ENCODE results near the gene TMEM108. TPM values are rescaled to one million over a fixed set of nuclear protein-coding genes. Genes with fewer than 3 reads are reported as not detected.
"Not testable (repeated sequence)": the region's sequence is repeated elsewhere in the genome, so short reads cannot be mapped to it uniquely, and the experiment has no call there.

TMEM108 gene
- polyA plus RNA-seq (2011; rRNA removed): 0.52 and 0.63 TPM in 2 replicates
- polyA minus RNA-seq (2011; rRNA and poly(A)+ RNA removed): 0.23 and 0.39 TPM in 2 replicates

DNA sequence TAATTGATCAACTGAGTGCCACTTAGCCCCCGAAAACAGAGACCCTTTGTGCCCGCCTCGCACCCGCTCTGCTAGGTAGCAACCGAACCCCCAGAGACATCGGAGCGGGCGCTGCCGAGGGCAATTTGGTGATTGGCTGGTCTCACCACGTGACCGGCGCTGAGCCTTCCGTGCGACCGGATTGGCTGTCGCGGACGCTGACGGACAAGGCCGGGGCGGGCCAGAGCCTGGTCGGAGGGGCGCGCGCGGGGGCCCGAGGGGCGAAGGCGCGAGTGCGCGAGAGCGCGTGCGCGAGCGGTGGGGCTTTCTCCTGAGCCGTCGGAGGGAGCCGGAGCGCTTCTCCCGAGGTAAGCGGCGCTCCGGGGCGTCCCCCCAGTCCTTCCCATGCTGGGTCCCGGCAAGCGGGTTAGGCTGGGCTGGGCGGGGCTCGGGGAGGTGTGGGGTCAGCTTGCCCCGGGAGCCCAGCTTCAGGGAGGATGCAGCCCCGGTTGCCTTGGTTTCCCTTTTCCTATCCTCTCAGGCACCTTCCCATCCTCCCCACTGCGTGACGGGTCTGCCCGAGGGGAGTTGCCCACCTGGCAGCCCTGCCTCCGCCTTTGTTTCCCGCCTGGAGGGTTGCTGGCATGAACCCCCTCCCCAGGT is at the start of gene TMEM108:
TMEM108 (plus strand) TSS at position 303 of the 642 bp plus-strand sequence.
- Histone ChIP-seq H3K4me3 (ENCODE audit: low read depth, low read length) (peak within 1 kb of the TSS; percentile 66), H3K27me3 (ENCODE audit: control insufficient read depth, insufficient read depth, low read length) (peaks cover 14% of the 10 kb centered on the region), H3K27ac (ENCODE audit: low read depth, low read length) (no peak within 1 kb of the TSS), H3K9me3 (ENCODE audit: control insufficient read depth, insufficient read depth, low read length) (no peaks in the 10 kb centered on the region; the same call in 1 of the 2 replicates)
- POLR2A ChIA-PET: no interaction called here
- peak; percentile 30 for DNase-seq (ENCODE audit: low read depth, low spot score)
- TF ChIP-seq, protein P1, sequence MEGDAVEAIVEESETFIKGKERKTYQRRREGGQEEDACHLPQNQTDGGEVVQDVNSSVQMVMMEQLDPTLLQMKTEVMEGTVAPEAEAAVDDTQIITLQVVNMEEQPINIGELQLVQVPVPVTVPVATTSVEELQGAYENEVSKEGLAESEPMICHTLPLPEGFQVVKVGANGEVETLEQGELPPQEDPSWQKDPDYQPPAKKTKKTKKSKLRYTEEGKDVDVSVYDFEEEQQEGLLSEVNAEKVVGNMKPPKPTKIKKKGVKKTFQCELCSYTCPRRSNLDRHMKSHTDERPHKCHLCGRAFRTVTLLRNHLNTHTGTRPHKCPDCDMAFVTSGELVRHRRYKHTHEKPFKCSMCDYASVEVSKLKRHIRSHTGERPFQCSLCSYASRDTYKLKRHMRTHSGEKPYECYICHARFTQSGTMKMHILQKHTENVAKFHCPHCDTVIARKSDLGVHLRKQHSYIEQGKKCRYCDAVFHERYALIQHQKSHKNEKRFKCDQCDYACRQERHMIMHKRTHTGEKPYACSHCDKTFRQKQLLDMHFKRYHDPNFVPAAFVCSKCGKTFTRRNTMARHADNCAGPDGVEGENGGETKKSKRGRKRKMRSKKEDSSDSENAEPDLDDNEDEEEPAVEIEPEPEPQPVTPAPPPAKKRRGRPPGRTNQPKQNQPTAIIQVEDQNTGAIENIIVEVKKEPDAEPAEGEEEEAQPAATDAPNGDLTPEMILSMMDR (IDR thresholded peaks at IDR 0.05; ENCODE audit: low read depth, low read length): no peak
- CTCF ChIA-PET: interaction anchor here (0.6 to 3.0 kb wide), 5 partner anchors 307 to 540 kb away, joined by 3 to 9 read pairs (median 4); no protein-coding TSS in a partner anchor

DNA sequence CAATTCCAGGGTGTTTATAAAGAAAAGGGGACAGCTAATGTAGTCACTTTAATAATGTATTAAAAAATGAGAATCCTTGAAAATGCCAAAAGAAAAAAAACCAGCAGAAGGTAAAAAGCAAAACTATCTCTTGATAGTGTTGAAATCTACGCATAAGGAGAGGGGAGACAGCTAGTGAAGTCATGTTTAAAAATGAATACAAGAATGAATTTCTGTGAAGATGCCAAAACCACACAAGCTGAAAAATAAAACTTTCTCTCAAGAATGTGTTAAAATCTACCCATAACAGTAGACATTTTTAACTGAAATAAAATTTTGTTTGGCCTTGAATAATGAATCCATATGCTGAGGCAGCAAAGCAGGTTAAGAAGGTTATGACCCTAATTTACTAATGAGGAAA is 42.2 kb upstream of the TMEM108 start:
- POLR2A ChIA-PET: no interaction called here
- DNase-seq (ENCODE audit: low read depth, low spot score): no peak
- H3K27ac ChIP-seq (ENCODE audit: low read depth, low read length): no peak overlapping the region
- no peak overlapping the region for H3K4me3 ChIP-seq (ENCODE audit: low read depth, low read length)
- TF ChIP-seq, protein P1 (IDR thresholded peaks at IDR 0.05; ENCODE audit: low read depth, low read length): no peak
- CTCF ChIA-PET: no interaction called here
- no peaks in the 10 kb centered on the region for H3K9me3 ChIP-seq (ENCODE audit: control insufficient read depth, insufficient read depth, low read length)
- no peaks in the 10 kb centered on the region for H3K27me3 ChIP-seq (ENCODE audit: control insufficient read depth, insufficient read depth, low read length)

DNA sequence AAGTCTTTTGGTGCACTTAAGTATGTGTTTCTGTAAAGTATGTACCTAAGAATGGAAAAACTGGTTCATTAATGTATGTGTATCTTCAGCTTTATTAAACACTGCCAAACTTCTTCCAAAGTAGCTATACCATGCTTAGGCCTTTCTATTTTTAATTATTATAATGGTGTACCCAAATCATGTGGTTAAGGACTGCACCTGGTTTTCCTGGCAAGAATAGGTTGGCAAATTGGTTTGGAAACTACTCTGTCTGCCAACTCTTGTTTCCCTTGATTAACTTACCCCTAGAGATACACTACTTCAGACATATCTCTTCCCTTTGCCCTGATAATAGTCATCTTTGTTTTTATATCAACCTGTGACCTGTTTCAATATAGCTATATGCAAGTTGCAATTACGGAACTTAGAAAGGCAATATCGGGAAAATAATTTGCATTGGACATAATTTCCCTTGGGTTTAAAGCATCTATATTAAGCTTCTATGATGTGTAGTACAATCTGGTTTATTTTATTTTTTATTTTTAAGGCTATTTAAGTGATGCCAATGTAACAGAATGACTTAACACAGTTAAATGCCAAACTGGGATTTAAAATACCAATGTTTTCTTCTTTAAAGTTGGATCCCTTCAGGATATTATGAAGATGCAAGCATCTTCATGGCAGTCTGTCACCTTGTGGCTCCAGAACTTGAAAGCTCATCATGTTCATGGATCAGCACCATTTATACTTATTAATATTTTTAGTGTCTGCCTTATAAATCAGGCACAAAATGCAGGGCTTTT is 40.6 kb upstream of the TMEM108 start:
- CTCF ChIA-PET: no interaction called here
- no peaks in the 10 kb centered on the region for H3K27me3 ChIP-seq (ENCODE audit: control insufficient read depth, insufficient read depth, low read length)
- H3K9me3 ChIP-seq (ENCODE audit: control insufficient read depth, insufficient read depth, low read length): no peaks in the 10 kb centered on the region
- POLR2A ChIA-PET: no interaction called here
- TF ChIP-seq, protein P1 (IDR thresholded peaks at IDR 0.05; ENCODE audit: low read depth, low read length): no peak
- H3K27ac ChIP-seq (ENCODE audit: low read depth, low read length): no peak overlapping the region
- H3K4me3 ChIP-seq (ENCODE audit: low read depth, low read length): no peak overlapping the region
- DNase-seq (ENCODE audit: low read depth, low spot score): no peak

DNA sequence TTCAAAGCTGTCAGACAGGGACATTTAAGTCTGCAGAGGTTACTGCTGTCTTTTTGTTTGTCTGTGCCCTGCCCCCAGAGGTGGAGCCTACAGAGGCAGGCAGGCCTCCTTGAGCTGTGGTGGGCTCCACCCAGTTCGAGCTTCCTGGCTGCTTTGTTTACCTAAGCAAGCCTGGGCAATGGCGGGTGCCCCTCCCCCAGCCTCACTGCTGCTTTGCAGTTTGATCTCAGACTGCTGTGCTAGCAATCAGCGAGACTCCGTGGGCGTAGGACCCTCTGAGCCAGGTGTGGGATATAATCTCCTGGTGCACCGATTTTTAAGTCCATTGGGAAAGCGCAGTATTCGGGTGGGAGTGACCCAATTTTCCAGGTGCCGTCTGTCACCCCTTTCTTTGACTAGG is 33.2 kb upstream of the TMEM108 start:
- H3K9me3 ChIP-seq (ENCODE audit: control insufficient read depth, insufficient read depth, low read length): not testable (repeated sequence)

DNA sequence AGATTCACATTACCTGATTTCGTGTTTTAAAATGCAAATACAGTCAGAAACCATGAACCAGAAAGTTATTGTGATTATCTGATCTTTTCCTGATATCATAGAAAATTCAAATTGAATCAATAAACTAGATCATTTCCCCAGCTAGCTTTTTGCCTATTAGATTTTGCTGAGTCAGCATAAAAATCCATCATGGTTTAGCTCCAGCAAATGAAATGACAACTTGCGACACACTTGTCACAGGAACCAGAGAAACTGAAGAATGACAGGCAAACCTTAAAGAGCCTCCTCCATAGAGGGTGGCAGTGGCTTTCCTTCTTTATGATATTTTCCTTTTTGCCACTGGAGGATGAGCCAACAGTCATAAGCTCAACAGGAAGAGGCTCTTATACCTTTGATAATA is 30.6 kb upstream of the TMEM108 start:
- Histone ChIP-seq H3K27ac (ENCODE audit: low read depth, low read length) (no peak overlapping the region), H3K4me3 (ENCODE audit: low read depth, low read length) (no peak overlapping the region), H3K27me3 (ENCODE audit: control insufficient read depth, insufficient read depth, low read length) (no peaks in the 10 kb centered on the region), H3K9me3 (ENCODE audit: control insufficient read depth, insufficient read depth, low read length) (no peaks in the 10 kb centered on the region)
- no peak for DNase-seq (ENCODE audit: low read depth, low spot score)
- TF ChIP-seq, protein P1 (IDR thresholded peaks at IDR 0.05; ENCODE audit: low read depth, low read length): no peak
- CTCF ChIA-PET: interaction anchor here (1.1 to 2.2 kb wide), 2 partner anchors 34 to 379 kb away, joined by 3 to 7 read pairs; no protein-coding TSS in a partner anchor
- POLR2A ChIA-PET: no interaction called here

More for the DNA sequence above, 33.2 kb upstream of the TMEM108 start:
- CTCF ChIA-PET; H3K27me3 ChIP-seq (ENCODE audit: control insufficient read depth, insufficient read depth, low read length); POLR2A ChIA-PET; DNase-seq (ENCODE audit: low read depth, low spot score); H3K4me3 ChIP-seq (ENCODE audit: low read depth, low read length); H3K27ac ChIP-seq (ENCODE audit: low read depth, low read length): not testable (repeated sequence)
